GM10248 (cell line): Measurements from ENCODE around the gene TMEM11.

ENCODE experiments used
- CTCF ChIA-PET: fragments of 300-600 bp; sonication (Branson Sonifier 250); formaldehyde crosslinking; extraction: SDS; loops from one replicate; lab custom pipeline; 2021; ENCODE audit warnings: antibody characterized with exemption; lab: Yijun Ruan, JAX
- POLR2A ChIA-PET: fragments of 350-650 bp; sonication (Branson Sonifier 250); formaldehyde crosslinking; extraction: SDS; loops from one replicate; lab custom pipeline; 2020; ENCODE audit warnings: antibody characterized with exemption; lab: Yijun Ruan, JAX
- DNase-seq: peaks from one replicate; pipeline ENCODE4 v3.0.0; 2012; ENCODE audit errors: extremely low spot score
- CTCF ChIP-seq: IDR thresholded peaks from 2 replicates; pipeline ENCODE4 v1.5.1; 2012; ENCODE audit warnings: mild to moderate bottlenecking, low read depth; ENCODE audit errors: extremely low read depth, missing control alignments, control extremely low read depth

TMEM11 gene

GRCh38 chr17:21177401-21177800, 36.6 kb downstream of the TMEM11 start:
- ChIA-PET POLR2A (no interaction called here), CTCF (interaction anchor here (1.1 to 2.2 kb wide), 3 partner anchors 9 to 26 kb away, joined by 3 to 7 read pairs (median 3); no protein-coding TSS in a partner anchor)
- peak; percentile 10 for DNase-seq
- no peak for TF ChIP-seq CTCF

- ChIA-PET CTCF (interaction anchor here (2.2 kb wide), 1 partner anchor 10 kb away, joined by 7 read pairs; no protein-coding TSS in a partner anchor), POLR2A (no interaction called here)
- DNase-seq = no peak
- no peak for TF ChIP-seq CTCF
Measured at GRCh38 chr17:21176773-21177395, 37.1 kb downstream of the TMEM11 start.

- DNase-seq = no peak
- POLR2A ChIA-PET = no interaction called here
- no peak for TF ChIP-seq CTCF
Measured at GRCh38 chr17:21174713-21175112, 39.2 kb downstream of the TMEM11 start.

GRCh38 chr17:21174186-21174585, 39.8 kb downstream of the TMEM11 start:
- CTCF ChIA-PET = interaction anchor here (1.3 to 2.0 kb wide), 6 partner anchors 10 to 56 kb away, joined by 3 to 5 read pairs (median 3); no protein-coding TSS in a partner anchor
- TF ChIP-seq CTCF = no peak
- POLR2A ChIA-PET = no interaction called here
- DNase-seq = no peak

More at GRCh38 chr17:21174713-21175112, 39.2 kb downstream of the TMEM11 start:
- CTCF ChIA-PET = interaction anchor here (1.5 to 2.0 kb wide), 2 partner anchors 9 to 56 kb away, joined by 4 to 5 read pairs; no protein-coding TSS in a partner anchor

- CTCF ChIA-PET = interaction anchor here (1.3 to 2.0 kb wide), 6 partner anchors 10 to 55 kb away, joined by 3 to 5 read pairs (median 3); no protein-coding TSS in a partner anchor
- TF ChIP-seq CTCF = no peak
- POLR2A ChIA-PET = no interaction called here
- DNase-seq = no peak
Measured at GRCh38 chr17:21173543-21173942, 40.4 kb downstream of the TMEM11 start.

- ChIA-PET CTCF (interaction anchor here (1.4 to 2.0 kb wide), 4 partner anchors 9 to 55 kb away, joined by 3 to 4 read pairs (median 3); no protein-coding TSS in a partner anchor), POLR2A (no interaction called here)
- TF ChIP-seq CTCF = no peak
- DNase-seq = no peak
Measured at GRCh38 chr17:21172846-21173245, 41.1 kb downstream of the TMEM11 start.
